ENCODE results near the gene PEX7.

The PEX7 gene

DNA sequence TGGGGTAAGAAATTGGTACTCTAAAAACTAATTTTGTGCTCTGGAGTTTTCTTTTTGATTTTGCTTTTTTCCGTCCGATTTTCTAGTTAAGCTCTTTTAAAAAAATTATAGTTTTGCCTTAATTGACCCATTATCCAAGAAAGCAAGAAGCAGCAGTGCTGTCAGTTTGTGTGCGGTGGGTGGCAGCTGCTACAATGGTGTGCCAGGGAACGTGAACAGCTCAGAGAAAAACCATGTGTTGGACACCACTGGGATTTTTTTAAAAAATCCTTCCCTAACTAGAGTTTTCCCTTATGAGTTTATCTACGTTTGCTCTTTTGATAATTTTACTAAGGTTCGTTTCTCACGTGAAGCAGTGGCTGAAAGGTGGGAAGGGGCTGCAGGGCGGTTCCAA lies 38.1 kb upstream of the PEX7 start:
- Histone ChIP-seq H3K9me3 (ENCODE audit: control insufficient read depth, insufficient read depth, low read length) (no peaks in the 10 kb centered on the region), H4K20me1 (ENCODE audit: control insufficient read depth, insufficient read depth, low read depth, low read length) (no peaks in the 10 kb centered on the region), H3K4me3 (ENCODE audit: low read length) (no peak overlapping the region), H3K4me1 (ENCODE audit: control insufficient read depth, low read length) (peaks cover 26% of the 10 kb centered on the region), H3K36me3 (ENCODE audit: control insufficient read depth, low read length) (no peaks in the 10 kb centered on the region), H3K79me2 (ENCODE audit: control insufficient read depth, low read length) (no peaks in the 10 kb centered on the region), H3K27ac (ENCODE audit: low read depth, low read length) (no peak overlapping the region), H3K27me3 (ENCODE audit: control insufficient read depth, low read length) (peaks cover 40% of the 10 kb centered on the region), H3F3A (ENCODE audit: control insufficient read depth, insufficient read depth) (no peaks in the 10 kb centered on the region), H3K9me2 (replicated peaks; ENCODE audit: control insufficient read depth, low read length) (no peaks in the 10 kb centered on the region), H3K4me2 (ENCODE audit: low read length) (no peak overlapping the region)
- TF ChIP-seq CTCF (IDR thresholded peaks at IDR 0.05; ENCODE audit: low read depth, low read length, poor library complexity, severe bottlenecking) (no peak), EZH2phosphoT487 (IDR thresholded peaks at IDR 0.05; ENCODE audit: borderline replicate concordance, low read length) (no peak)

DNA sequence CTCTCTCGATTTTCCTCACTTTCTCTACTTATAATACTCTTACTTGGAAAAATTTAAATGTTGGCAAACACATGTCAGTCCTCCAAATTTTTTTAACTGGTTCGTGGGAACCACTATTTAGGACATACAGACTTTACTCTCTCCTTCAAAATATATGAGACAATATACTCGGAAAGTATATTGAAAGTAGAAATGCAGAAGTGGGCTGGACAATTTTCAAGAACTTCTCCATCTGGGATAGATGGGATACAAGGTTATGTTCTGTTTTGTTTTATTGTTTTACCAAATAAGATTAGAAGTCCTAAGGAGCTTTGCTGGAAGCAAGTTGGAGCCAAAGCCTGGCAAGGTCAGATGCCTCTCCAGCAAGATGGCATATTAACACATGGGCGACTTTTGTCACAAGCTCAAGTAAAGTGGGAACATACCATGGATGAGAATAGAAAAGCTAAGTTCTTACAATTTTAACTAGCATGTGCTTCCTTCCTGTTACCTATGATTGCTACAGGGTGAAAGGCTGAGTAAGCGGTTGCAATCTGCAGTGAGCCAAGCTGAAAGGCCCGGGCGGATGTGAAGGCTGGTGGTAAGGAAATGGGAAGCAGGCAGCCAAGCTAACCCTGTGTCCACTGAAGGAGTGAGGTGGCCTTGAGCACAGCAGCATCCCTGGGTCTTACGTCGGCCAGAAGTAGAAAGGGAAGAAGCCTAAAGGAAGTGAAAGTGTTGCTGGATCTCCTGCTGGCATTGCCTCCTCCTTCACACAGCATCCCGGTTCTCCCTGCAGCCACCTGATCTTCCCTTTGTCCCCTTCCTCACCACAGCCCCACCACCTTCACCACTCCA lies 37.3 kb upstream of the PEX7 start:
- peak overlapping the region; percentile 6 for H3K4me2 ChIP-seq (ENCODE audit: low read length)
- H4K20me1 ChIP-seq (ENCODE audit: control insufficient read depth, insufficient read depth, low read depth, low read length): no peaks in the 10 kb centered on the region
- no peak overlapping the region for H3K4me3 ChIP-seq (ENCODE audit: low read length)
- no peaks in the 10 kb centered on the region for H3K9me3 ChIP-seq (ENCODE audit: control insufficient read depth, insufficient read depth, low read length)
- H3K79me2 ChIP-seq (ENCODE audit: control insufficient read depth, low read length): no peaks in the 10 kb centered on the region
- peaks cover 26% of the 10 kb centered on the region for H3K4me1 ChIP-seq (ENCODE audit: control insufficient read depth, low read length)
- peaks cover 38% of the 10 kb centered on the region for H3K27me3 ChIP-seq (ENCODE audit: control insufficient read depth, low read length)
- no peak overlapping the region for H3K27ac ChIP-seq (ENCODE audit: low read depth, low read length)
- TF ChIP-seq EZH2phosphoT487 (IDR thresholded peaks at IDR 0.05; ENCODE audit: borderline replicate concordance, low read length) (no peak), CTCF (IDR thresholded peaks at IDR 0.05; ENCODE audit: low read depth, low read length, poor library complexity, severe bottlenecking) (no peak)
- H3K36me3 ChIP-seq (ENCODE audit: control insufficient read depth, low read length): no peaks in the 10 kb centered on the region
- H3K9me2 ChIP-seq (replicated peaks; ENCODE audit: control insufficient read depth, low read length): no peaks in the 10 kb centered on the region
- H3F3A ChIP-seq (ENCODE audit: control insufficient read depth, insufficient read depth): no peaks in the 10 kb centered on the region

- Histone ChIP-seq H3K36me3 (ENCODE audit: control insufficient read depth, low read length) (no peaks in the 10 kb centered on the region), H3K4me2 (ENCODE audit: low read length) (no peak overlapping the region), H3K79me2 (ENCODE audit: control insufficient read depth, low read length) (no peaks in the 10 kb centered on the region), H3K4me3 (ENCODE audit: low read length) (no peak overlapping the region), H3K9me2 (replicated peaks; ENCODE audit: control insufficient read depth, low read length) (no peaks in the 10 kb centered on the region), H3F3A (ENCODE audit: control insufficient read depth, insufficient read depth) (peaks cover 9% of the 10 kb centered on the region; the same call in 1 of the 2 replicates), H4K20me1 (ENCODE audit: control insufficient read depth, insufficient read depth, low read depth, low read length) (no peaks in the 10 kb centered on the region), H3K4me1 (ENCODE audit: control insufficient read depth, low read length) (peaks cover 40% of the 10 kb centered on the region), H3K27ac (ENCODE audit: low read depth, low read length) (no peak overlapping the region), H3K9me3 (ENCODE audit: control insufficient read depth, insufficient read depth, low read length) (no peaks in the 10 kb centered on the region), H3K27me3 (ENCODE audit: control insufficient read depth, low read length) (peaks cover 53% of the 10 kb centered on the region)
- TF ChIP-seq EZH2phosphoT487 (IDR thresholded peaks at IDR 0.05; ENCODE audit: borderline replicate concordance, low read length) (no peak), CTCF (IDR thresholded peaks at IDR 0.05; ENCODE audit: low read depth, low read length, poor library complexity, severe bottlenecking) (no peak)
These were observed 35.7 kb upstream of the PEX7 start for GRCh38 chr6:136786658-136787057.
